Neural cell (in vitro differentiated cells): ENCODE results near the gene DBH. TPM values are rescaled to one million over a fixed set of nuclear protein-coding genes. Genes with fewer than 3 reads are reported as not detected.

ENCODE experiments used
- H2AFZ ChIP-seq: fragments of 200-600, 300-800 bp; sonication (generic), shearing (Covaris generic); 2 replicates; pipeline ENCODE4 v1.6.0; 2014; ENCODE audit warnings: low read depth, mild to moderate bottlenecking, antibody characterized with exemption, low read length, moderate library complexity
- H3F3A ChIP-seq: fragments of 200-600 bp; shearing (Covaris generic); 2 replicates; pipeline ENCODE4 v1.6.1; 2016; ENCODE audit warnings: mild to moderate bottlenecking, moderate library complexity, mixed read lengths, antibody characterized with exemption, low read length; ENCODE audit not compliant: insufficient read depth, poor library complexity, severe bottlenecking
- H3K27ac ChIP-seq: fragments of 200-600, 300-800 bp; sonication (generic), shearing (Covaris generic); 2 replicates; pipeline ENCODE4 v1.5.1; 2014; ENCODE audit warnings: mild to moderate bottlenecking, low read length, moderate library complexity
- H3K27me3 ChIP-seq: fragments of 300-800, 200-600 bp; sonication (generic), shearing (Covaris generic); 2 replicates; pipeline ENCODE4 v1.6.0; 2014; ENCODE audit warnings: mild to moderate bottlenecking, low read depth, low read length, moderate library complexity; ENCODE audit not compliant: insufficient read depth
- H3K36me3 ChIP-seq: fragments of 300-800, 200-600 bp; sonication (generic), shearing (Covaris generic); 2 replicates; pipeline ENCODE4 v1.5.1; 2014; ENCODE audit warnings: mild to moderate bottlenecking, antibody characterized with exemption, low read length, moderate library complexity; ENCODE audit not compliant: insufficient read depth
- H3K4me2 ChIP-seq: fragments of 300-800, 200-600 bp; sonication (generic), shearing (Covaris generic); 2 replicates; pipeline ENCODE4 v1.6.0; 2014; ENCODE audit warnings: mild to moderate bottlenecking, low read length
- H3K4me3 ChIP-seq: fragments of 300-800, 200-600 bp; sonication (generic), shearing (Covaris generic); 2 replicates; pipeline ENCODE4 v1.5.1; 2014; ENCODE audit warnings: mild to moderate bottlenecking, low read length, moderate library complexity
- H3K79me2 ChIP-seq: fragments of 200-600 bp; shearing (Covaris generic); replicated peaks from 2 replicates; pipeline ENCODE4 v1.6.0; 2014; ENCODE audit warnings: mild to moderate bottlenecking, low read length, moderate library complexity; ENCODE audit not compliant: insufficient read depth
- H3K9ac ChIP-seq: fragments of 300-800, 200-600 bp; sonication (generic), shearing (Covaris generic); 2 replicates; pipeline ENCODE4 v1.6.1; 2016; ENCODE audit warnings: mild to moderate bottlenecking, low read length, mixed read lengths
- H3K9me2 ChIP-seq: fragments of 200-600 bp; shearing (Covaris generic); 2 replicates; pipeline ENCODE4 v1.6.1; 2016; ENCODE audit warnings: mild to moderate bottlenecking, low read length, mixed read lengths; ENCODE audit not compliant: insufficient read depth
- H3K9me3 ChIP-seq: fragments of 200-600, 300-800 bp; sonication (generic), shearing (Covaris generic); 2 replicates; pipeline ENCODE4 v1.6.1; 2016; ENCODE audit warnings: mild to moderate bottlenecking, mixed run types, low read length, moderate library complexity, mixed read lengths
- H4K20me1 ChIP-seq: fragments of 200-600 bp; shearing (Covaris generic); 2 replicates; pipeline ENCODE4 v1.6.1; 2016; ENCODE audit warnings: mild to moderate bottlenecking, mixed run types; ENCODE audit not compliant: insufficient read depth
- CTCF ChIP-seq: fragments of 450-650 bp; IDR thresholded peaks from 2 replicates; pipeline ENCODE4 v1.5.1; 2014; ENCODE audit warnings: antibody characterized with exemption, mild to moderate bottlenecking, moderate library complexity; ENCODE audit not compliant: poor library complexity, severe bottlenecking
- EP300 ChIP-seq: fragments of 450-650 bp; conservative IDR thresholded peaks from 2 replicates; pipeline ENCODE4 v1.6.1; 2014; ENCODE audit warnings: antibody characterized with exemption, mild to moderate bottlenecking, moderate library complexity; ENCODE audit not compliant: poor library complexity, severe bottlenecking
- EZH2 ChIP-seq: fragments of 200-600, 300-800 bp; shearing (Covaris generic), sonication (generic); IDR thresholded peaks from 2 replicates; pipeline ENCODE4 v1.6.1; 2014; ENCODE audit warnings: antibody characterized with exemption, low read length, borderline replicate concordance, mild to moderate bottlenecking; ENCODE audit not compliant: insufficient read depth, poor library complexity, severe bottlenecking
- MXI1 ChIP-seq: fragments of 450-650 bp; conservative IDR thresholded peaks from 2 replicates; pipeline ENCODE4 v1.6.1; 2014; ENCODE audit warnings: antibody characterized with exemption, mild to moderate bottlenecking; ENCODE audit not compliant: poor library complexity, severe bottlenecking
- POLR2AphosphoS5 ChIP-seq: IDR thresholded peaks from 2 replicates; pipeline ENCODE4 v1.6.1; 2012
- RAD21 ChIP-seq: fragments of 450-650 bp; conservative IDR thresholded peaks from 2 replicates; pipeline ENCODE4 v1.6.1; 2014; ENCODE audit warnings: antibody characterized with exemption, mild to moderate bottlenecking, moderate library complexity
- REST ChIP-seq: IDR thresholded peaks from 2 replicates; pipeline ENCODE4 v1.6.1; 2012; ENCODE audit warnings: borderline replicate concordance
- SMC3 ChIP-seq: fragments of 450-650 bp; conservative IDR thresholded peaks from 2 replicates; pipeline ENCODE4 v1.6.1; 2014; ENCODE audit warnings: antibody characterized with exemption, mild to moderate bottlenecking, moderate library complexity; ENCODE audit not compliant: poor library complexity
- TAF1 ChIP-seq: IDR thresholded peaks from 2 replicates; pipeline ENCODE4 v1.6.1; 2012; ENCODE audit warnings: low read depth
- polyA plus RNA-seq: library from polyadenylated mRNA; depleted of rRNA; stranded (reverse); fragments of >200 nt; gene quantifications from 2 replicates; pipeline ENCODE4 v1.2.3, GENCODE V29; 2014

DBH gene
- polyA plus RNA-seq, 1 donor from 2014 or later, result not detected

GRCh38 chr9:133595910-133596309 lies 40.3 kb upstream of the DBH start:
- H3K9me3 ChIP-seq, result no peaks in the 10 kb centered on the region
- no peak overlapping the region for H3K27ac ChIP-seq
- H3K36me3 ChIP-seq, result no peaks in the 10 kb centered on the region
- no peaks in the 10 kb centered on the region for H3K79me2 ChIP-seq
- H3K27me3 ChIP-seq, result no peaks in the 10 kb centered on the region
- H2AFZ ChIP-seq, result no peak overlapping the region
- no peak overlapping the region for H3K4me3 ChIP-seq
- TF ChIP-seq SMC3, result no peak
- TF ChIP-seq EZH2, result no peak
- no peak for TF ChIP-seq RAD21
- TF ChIP-seq MXI1, result no peak
- no peak for TF ChIP-seq POLR2AphosphoS5
- TF ChIP-seq TAF1, result no peak
- H4K20me1 ChIP-seq, result no peaks in the 10 kb centered on the region
- H3F3A ChIP-seq, result no peaks in the 10 kb centered on the region
- no peak overlapping the region for H3K9ac ChIP-seq
- no peaks in the 10 kb centered on the region for H3K9me2 ChIP-seq
- H3K4me2 ChIP-seq, result no peak overlapping the region

GRCh38 chr9:133597316-133597957 lies 38.7 kb upstream of the DBH start:
- Histone ChIP-seq H3F3A (no peaks in the 10 kb centered on the region), H2AFZ (no peak overlapping the region), H3K27ac (no peak overlapping the region), H3K4me3 (no peak overlapping the region), H4K20me1 (no peaks in the 10 kb centered on the region), H3K9me3 (no peaks in the 10 kb centered on the region), H3K36me3 (no peaks in the 10 kb centered on the region), H3K27me3 (no peaks in the 10 kb centered on the region), H3K79me2 (no peaks in the 10 kb centered on the region), H3K4me2 (no peak overlapping the region), H3K9ac (no peak overlapping the region), H3K9me2 (no peaks in the 10 kb centered on the region)
- TF ChIP-seq POLR2AphosphoS5, result no peak
- no peak for TF ChIP-seq TAF1
- no peak for TF ChIP-seq CTCF
- TF ChIP-seq RAD21, result no peak
- no peak for TF ChIP-seq EZH2
- no peak for TF ChIP-seq REST
- no peak for TF ChIP-seq MXI1
- no peak for TF ChIP-seq EP300
